GM12801 (cell line): ENCODE data around the gene KCNV2.

Experiments used
- CTCF ChIP-seq: IDR thresholded peaks from one replicate; pipeline ENCODE4 v1.5.1; 2011; ENCODE audit warnings: control low read depth; ENCODE audit not compliant: insufficient read length; ENCODE audit errors: extremely low read depth

Gene KCNV2

DNA sequence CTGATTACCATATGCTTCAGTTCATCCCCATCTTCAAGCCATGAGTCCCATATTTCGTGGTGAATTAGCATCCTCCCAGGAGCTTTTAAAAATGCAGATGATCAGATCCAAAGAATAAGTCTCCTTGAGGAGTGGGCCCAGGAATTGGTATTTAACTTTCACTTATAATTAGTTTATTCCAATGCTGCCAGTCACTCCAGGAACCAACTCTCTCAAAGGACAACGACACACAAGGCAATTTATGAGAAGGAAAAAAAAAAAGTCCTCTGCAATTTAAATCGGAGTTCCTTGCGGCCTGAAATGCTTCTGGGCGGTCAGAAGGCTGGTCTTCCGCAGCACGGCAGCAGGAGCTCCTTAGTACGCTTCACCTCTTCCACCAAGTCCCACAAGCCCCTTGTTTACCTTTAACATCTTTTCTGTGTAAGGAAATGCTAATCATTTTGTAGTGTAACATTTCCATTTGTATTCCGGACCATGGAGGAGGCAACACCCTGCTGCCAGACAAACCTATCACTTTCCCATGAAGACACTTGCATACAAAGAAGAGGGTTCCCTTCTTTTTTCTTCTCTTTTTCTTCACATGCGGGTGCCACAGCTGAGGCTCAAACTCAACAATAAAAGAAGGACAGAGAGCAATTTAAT lies 16.3 kb upstream of the KCNV2 start:
- TF ChIP-seq CTCF: no peak

DNA sequence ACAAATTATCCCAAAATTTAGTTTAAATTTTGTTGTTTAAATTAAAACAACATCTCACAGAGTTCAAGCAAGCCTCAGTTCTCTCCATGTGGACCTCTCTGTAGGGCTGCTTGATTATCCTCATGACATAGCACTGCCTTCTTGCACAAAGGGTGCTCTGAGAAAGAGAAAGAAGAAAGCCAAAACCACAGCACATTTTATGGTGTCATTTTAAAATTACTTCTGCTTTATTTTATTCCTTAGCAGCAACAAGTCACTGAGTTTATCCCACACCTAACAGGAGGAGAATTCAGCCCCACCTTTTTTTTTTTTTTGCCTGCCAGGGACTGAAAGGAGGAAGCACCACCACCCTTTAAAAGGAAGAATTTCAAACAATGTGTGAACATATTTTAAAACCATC lies 12.8 kb upstream of the KCNV2 start:
- TF ChIP-seq CTCF: no peak

DNA sequence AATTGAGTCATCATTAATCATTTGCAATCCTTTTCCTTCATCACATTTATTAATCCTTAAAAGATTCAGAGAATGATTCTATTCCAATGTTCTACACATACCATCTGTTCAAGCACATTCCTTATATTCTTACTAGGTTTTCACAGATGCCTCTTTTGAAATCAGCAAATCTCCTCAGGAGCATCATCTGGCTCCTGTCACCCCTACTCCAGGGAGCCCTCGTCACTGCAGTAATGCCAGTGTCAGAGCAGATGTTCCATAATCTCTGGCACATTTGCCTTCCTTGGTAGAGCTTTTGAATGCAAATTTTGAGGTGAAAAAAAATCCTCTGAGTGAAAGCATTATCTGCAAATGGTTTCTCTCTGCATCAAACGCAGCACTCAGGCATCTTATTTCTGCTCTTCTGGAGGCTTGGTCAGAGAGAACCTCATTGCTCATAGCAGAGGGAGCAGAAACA lies 7.6 kb upstream of the KCNV2 start:
- no peak for TF ChIP-seq CTCF

DNA sequence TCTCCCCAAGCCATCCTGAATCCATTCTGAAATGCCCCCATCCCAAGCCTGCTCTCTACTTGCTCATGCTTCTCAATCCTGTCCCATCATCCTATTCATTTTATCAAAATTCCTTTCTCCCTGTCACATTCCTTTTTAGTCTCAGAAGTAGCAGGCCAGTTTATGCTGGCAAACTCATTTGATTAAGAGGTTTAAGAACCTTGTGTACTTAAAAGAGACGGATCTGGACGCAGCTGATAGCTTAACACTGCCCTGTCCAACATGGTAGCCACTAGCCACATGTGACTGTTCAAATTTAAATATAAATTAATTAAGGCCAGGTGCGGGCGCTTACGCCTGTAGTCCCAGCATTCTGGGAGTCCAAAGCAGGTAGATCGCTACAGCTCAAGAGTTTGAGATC lies 5.6 kb upstream of the KCNV2 start:
- TF ChIP-seq CTCF: no peak

DNA sequence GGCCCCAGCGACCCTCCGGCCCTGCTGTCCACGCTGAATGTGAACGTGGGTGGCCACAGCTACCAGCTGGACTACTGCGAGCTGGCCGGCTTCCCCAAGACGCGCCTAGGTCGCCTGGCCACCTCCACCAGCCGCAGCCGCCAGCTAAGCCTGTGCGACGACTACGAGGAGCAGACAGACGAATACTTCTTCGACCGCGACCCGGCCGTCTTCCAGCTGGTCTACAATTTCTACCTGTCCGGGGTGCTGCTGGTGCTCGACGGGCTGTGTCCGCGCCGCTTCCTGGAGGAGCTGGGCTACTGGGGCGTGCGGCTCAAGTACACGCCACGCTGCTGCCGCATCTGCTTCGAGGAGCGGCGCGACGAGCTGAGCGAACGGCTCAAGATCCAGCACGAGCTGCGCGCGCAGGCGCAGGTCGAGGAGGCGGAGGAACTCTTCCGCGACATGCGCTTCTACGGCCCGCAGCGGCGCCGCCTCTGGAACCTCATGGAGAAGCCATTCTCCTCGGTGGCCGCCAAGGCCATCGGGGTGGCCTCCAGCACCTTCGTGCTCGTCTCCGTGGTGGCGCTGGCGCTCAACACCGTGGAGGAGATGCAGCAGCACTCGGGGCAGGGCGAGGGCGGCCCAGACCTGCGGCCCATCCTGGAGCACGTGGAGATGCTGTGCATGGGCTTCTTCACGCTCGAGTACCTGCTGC lies 839 bp downstream of the KCNV2 start:
- no peak for TF ChIP-seq CTCF

DNA sequence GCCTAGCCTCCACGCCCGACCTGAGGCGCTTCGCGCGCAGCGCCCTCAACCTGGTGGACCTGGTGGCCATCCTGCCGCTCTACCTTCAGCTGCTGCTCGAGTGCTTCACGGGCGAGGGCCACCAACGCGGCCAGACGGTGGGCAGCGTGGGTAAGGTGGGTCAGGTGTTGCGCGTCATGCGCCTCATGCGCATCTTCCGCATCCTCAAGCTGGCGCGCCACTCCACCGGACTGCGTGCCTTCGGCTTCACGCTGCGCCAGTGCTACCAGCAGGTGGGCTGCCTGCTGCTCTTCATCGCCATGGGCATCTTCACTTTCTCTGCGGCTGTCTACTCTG lies 1.4 kb downstream of the KCNV2 start:
- TF ChIP-seq CTCF: no peak

GRCh38 chr9:2720179-2720654 lies 2.9 kb downstream of the KCNV2 start:
- TF ChIP-seq CTCF: no peak
